Stimulated activated CD4-positive, alpha-beta T cell treated with anti-CD3 and anti-CD28 coated beads, Interleukin-2, amount 100 ng/mL, for 4 hours (primary cell): ENCODE measurements around the gene HRK.

Source experiments
- DNase-seq: peaks from one replicate; pipeline ENCODE4 v3.0.0-alpha.2; 2020; ENCODE audit warnings: low read depth

HRK gene

DNA sequence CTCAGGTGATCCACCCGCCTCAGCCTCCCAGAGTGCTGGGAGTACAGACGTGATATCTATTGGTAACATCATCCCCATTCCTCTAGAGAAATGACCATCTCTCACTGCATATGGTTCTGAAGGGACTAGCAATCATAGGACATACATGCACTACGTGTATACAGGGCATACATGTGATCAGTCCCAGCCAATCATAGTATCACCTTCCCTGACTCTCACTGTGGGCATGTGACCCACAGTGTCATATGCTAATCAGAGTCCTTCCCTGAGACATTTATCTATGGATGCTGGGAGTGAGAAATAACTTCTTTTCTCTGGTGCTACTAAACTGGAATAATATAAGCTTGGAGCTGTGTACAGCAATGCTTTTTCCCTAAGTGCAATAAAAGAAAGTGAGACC, 17.4 kb upstream of the HRK start:
- no peak for DNase-seq

DNA sequence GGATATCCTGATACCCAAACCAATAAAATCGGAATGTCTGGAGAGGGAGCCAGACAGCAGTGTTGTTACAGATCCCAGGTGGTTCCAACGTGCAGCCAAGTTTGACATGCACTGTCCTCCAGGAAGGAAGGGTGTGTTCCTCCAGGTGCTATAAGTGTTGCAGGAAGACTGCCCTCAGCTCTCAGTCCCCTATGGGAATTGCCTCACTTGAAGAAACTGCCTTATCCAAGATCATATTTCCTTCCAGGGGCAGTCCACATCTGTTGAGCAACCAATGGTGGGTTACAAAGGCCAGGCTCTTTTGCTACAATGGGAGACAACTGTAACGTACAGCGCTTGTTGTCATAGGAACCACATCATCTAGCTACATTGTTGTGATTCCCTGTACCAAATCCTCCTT, 16.2 kb upstream of the HRK start:
- no peak for DNase-seq

DNA sequence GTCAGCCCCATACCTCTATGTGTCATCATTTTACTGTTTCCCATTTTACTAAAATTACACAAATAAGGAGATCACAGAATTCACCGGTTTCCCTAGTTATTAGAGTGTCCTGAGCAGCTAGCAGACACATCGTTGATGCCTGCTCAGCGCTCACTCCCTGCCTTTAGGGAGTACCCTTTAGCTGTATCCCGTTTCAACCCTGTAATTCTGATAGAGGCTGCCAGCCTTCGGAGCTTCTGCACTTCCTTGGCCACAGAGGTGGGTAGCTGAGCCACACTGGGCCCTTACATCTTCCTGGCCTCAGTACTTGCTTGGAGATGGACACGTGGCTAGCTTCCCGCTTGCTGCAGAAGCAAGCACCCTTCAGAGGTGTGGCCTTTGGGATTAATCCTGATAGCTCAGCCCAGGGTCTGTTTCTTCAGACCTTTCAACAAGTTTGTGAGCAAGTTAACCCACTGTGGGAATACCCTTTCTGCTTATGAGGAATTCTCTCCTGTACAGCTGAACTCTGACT, 15.2 kb upstream of the HRK start:
- DNase-seq = no peak

DNA sequence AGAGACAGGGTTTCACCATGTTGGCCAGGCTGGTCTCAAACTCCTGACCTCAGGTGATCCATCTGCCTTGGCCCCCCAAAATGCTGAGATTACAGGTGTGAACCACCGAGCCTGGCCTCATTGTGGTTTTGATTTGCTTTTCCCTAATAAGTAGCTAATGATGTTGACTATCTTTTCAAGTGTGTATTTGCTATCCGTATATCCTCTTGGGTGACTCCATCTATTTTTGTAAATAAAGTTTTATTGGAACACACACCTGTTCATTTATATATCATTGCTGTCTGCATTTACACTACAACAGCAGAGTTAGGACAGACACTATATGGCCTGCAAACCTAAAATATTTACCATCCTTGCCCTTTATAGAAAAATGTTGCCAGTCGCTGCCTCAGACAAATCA, 13.7 kb upstream of the HRK start:
- no peak for DNase-seq

DNA sequence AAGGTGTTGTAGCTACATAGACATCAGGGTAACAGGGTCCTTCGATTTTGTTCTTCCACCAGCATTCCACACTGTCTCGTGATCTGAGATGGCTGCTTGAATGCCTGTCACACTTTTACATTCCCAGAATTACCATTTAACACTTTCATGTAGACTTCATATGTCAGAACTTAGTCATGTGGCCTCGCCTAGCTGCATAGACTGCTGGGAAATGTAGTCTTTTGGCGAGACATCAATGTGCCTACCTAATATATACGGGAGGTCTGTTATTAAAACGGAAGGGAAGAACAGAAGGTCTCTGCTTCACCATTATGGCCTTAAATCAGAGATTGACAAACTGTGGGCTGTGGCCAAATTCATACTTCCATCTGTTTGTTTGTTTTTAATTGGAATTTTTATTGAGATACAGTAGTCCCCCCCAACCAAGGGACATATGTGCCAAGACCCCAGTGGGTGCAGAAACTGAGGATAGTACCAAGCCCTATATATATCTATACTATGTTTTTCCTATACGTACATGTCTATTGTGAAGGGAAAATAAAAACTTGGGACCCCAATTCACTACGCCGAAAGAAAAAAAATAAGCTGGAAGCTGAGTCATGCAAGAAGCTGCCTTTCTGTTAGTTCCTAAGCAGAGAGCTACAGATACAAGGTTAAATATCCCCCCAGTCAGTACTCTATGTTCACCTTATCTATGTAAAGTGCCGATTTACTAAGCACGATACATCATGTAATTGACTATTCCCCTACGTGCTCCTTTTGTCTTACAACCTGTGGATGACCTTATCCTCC, 11.3 kb upstream of the HRK start:
- DNase-seq = no peak

DNA sequence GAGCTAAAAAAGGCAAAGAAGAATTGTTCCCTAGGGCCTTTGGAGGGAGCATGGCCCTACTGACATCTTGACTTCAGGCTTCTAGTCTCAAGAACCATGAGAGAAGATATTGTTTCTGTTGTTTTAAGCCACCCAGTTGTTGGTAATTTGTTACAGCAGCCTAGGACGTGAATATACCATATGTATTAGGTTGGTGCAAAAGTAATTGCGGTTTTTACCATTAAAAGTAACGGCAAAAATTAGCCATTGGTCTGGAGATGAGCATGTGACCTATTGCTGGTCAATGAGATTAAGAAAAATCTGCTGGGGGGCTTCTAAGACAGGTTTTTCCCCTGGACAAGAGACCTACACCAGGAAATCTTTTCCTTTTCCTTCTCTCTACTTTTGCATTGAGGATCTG, 9.8 kb upstream of the HRK start:
- no peak for DNase-seq

DNA sequence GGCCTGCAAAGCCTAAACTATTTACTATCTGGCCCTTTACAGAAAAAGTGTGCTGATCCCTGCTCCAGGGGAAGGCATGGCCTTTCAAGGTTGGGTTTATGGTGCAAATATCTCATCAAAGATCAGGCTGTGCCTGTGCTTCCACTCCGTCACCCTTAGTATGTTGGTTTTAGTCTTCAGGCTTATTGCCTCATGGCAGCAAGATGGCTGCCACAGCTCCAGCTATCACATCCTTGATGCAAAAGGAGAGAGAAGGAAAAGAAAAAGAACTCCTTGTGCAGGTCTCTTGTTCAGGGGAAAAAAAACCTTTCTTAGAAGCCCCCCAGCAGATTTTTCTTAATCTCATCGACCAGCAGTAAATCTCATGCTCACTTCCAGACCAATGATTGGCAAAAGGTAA, 9.1 kb upstream of the HRK start:
- DNase-seq = no peak

DNA sequence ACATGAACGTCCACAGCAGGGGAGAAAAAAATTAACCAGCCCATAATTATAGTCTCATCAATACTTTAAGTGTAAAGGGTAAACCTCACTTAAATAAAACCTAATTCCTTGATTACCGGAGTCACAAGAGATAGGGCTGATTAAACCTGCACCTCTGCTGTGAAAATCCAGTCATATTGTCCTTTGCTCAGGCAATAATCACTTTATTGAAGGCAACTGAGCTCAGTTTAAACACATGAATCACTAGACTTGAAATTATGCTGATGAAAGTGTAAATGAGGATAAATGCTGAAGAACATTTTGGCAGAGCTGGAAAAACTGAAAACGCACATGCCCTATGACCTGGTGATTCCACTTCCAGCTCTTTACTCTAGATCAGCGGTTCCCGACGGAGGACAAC, 6.7 kb upstream of the HRK start:
- DNase-seq = no peak

DNA sequence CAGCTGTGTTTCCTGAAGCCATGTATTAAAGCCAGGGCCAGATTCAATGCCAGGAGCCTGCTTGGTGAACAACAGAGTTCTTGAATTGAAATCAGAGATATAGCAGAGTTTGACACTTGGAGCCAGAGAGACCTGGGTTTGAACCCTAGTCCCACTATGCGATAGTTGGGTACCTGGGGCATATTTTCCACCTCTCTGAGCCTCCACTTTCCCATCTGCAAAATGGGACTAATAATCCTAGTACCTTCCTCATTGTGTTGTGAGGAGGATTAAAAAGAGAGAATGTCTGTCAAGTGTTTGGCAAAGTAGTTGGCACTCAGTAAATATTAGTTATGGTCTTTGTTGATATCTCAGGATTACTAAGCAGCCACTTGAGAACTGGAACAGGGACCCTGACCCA, 6.0 kb upstream of the HRK start:
- DNase-seq = no peak

DNA sequence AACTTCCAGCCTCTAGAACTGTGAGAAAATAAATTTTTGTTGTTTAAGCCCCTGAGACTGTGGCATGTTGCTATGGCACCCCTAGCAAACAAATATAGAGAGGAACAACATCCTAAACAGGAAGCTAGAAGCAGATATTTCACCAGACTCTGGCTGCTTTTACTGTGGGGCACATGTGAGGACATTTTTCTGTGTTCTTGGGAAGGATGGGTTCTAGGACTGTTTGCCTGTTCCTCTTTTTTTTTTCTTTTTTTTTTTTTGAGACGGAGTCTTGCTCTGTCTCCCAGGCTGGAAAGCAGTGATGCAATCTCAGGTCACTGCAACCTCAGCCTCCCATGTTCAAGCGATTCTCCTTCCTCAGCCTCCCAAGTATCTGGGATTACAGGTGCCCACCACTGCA, 4.2 kb upstream of the HRK start:
- no peak for DNase-seq

DNA sequence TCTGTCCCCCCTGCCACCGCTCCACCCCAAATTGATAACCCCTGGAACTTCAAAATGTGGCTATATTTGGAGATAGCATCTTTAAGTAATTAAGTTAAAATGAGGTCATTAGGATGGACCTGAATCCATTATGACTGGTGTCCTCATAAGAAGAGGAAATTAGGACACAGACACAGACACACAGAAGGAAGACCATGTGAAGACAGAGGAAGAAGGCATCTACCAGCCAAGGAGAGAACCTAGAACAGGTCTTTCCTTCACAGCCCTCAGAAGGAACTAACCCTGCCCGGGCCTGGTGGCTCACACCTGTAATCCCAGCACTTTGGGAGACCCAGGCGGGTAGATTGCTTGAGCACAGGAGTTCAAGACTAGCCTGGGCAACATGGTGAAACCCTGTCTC, 3.6 kb upstream of the HRK start:
- no peak for DNase-seq

DNA sequence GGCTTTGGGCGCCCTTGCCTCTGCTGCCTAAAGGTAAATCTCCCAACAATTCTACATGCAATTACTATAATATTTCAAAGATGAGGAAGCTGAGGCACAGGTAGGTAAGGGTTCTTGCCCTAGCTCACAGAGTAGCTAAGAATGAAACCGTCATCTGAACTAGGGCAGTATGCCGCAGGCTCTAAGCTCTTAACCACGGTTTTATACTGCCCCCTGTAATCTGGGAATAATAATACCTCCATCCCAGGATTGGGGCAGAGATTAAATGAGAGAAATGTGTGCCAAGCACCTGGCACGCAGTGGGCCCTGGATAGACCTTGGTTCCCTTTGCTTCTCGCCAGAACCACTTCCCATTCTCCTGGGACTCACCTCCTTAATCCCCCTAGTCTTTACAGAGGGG, 1.5 kb upstream of the HRK start:
- DNase-seq = no peak

DNA sequence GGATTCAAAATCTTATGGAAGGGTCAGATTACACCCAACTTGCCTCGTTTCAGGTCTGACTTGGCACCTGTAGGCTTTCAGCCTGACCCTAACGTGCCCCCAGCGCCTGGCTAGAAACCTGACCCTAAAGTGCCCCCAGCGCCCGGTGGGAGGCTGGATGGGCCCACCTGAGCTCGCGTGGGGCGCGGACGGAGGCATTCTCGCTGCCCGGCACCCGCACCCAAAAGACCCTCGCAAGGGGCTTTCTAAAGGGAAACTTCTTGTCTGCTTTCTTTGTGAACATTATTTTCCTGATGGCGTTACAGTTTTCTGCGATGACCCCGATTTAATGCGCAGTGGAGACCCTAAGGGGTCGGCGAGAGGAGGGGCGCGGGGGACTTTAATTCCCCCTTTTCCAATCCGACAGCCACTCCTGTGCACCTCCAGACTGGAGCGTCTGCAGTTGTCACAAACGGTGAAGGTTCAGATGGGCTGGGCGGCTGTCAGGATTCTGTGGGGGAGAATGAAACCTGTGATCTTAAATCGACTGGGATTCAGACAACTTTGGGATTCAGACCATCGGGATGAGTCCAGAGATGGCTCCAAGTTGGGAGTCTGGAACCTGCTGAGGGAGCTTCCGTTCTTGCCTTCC, 751 bp upstream of the HRK start:
- no peak for DNase-seq

DNA sequence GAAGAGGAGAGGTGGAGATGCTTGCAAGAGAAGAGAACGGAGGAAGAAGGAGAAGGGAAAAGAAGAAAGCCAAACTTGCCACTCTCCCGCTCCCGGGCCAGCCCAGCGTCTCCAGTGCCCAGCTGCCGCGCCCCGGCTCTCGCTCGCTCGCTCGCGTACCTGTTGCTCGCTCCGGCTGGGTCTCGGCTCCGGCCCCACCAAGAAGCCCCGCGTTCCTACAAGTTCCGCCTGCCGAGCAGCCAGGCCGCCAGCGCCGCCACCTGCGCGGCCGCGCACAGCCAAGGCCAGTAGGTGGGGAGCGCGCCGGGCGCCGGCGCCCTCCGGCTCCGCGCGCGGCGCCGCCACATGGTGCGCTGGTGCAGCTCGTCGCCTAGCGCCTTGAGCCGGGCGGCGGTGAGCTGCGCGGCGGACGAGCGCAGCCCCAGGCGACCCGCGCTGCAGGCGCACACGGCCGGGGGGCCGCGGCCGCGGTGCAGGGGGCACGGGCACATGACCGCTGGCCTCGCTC, 370 bp downstream of the HRK start:
- DNase-seq = no peak

DNA sequence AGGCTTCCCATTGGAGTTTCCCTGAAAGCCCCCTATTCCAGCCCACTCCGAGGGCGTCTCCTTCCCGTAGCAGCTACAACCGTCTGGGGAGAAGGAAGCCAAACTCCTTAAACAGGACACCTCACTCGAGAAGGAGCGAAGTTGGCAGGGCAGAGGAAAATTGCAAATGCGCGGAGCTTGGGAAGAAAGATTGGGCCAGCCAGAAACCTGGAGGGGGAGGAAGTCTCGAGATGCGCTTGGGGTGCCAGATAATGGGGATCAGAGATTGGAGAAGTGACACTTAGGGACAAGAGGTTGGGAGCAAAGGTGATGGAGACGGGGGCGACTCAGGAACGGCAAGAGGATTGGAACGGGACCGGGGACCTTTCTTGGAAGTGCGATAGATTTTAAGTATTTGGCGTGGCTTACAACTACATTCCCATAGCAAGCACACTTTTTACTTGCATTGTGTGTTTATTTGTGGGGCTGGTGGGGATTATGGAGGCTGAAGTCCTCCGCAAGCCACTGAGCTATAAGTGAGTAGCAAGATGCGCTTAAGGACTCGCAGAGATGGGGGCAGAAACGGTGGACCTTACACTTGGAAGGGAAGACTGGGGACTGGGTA, 926 bp downstream of the HRK start:
- no peak for DNase-seq

DNA sequence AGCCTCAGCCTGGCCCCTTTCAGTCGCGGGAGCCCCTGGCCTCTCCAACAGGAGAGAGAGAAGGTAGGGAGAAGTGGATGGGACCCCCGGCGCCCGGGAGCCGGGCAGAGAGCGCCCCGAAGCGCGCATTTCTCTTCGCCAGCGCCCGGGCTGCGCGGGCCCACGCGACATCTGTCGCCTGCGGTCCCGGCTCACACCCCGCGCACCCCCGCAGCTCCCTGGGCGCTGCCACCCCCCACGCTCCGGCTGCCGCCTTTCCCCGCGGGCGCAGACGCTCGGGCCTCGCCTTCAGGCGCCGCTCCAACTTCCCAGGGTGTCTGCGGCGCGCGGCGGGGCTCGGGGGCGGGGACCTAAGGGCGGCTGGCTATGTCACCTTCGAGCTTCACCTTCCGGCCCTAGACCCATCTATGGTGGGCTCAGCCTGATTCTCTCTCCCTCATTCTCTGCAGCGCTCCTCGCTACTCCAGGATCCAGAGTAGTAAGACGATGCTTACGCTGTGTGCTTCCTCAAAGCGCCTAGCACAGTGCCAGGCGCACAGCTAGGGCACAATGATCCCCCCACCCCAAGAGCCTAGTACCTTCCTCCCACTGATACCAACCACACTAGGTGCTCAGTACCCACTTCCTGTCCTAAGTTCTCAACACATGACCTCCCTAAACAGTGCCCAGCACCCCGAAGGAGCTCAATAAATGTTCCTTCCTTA, 1.6 kb downstream of the HRK start:
- no peak for DNase-seq

DNA sequence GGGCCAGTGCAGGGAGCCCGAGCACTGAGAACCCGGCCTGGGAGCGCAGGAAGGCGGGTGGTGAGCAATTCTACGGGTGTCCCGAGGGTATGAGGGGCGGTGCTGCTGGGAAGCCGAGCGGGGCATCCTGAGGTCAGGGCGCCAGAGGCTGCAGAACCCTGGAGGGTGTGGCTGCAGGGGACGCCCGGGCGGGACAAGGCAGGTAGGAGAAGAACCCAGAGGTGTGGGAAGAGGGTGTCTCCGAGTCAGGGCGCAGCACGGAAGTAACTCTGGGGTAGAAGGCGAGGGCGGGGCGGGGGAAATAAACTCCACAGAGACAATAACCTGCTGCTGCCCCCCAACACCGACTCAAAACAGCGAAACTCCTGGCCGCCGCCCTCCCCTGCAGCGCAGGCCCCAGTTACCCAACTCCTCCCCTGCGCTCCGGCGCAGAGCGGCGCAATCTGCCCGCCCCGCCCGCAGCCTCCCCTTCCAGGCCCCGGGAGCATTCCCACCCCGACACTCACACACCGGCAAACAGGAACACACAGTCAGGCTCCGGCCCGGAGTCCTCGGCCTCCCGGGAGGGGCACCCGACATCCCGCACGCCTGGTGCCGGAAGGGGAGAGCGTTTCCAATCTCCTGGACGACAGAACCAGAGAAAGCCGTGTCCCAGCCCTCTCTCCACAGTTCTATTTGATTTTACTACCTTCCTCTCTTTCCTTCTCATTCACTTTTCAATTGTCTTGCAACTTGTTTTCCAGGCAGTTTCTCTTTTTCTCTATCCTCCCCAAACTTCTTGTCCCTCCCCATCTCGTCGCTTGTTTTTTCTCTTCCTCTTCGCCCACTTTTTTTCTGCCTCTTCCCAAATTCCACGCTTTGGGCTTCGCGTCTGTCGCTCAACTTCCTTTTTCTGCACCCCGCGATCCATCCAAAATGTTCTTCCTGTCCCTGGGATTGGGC, 2.4 kb downstream of the HRK start:
- DNase-seq = no peak

DNA sequence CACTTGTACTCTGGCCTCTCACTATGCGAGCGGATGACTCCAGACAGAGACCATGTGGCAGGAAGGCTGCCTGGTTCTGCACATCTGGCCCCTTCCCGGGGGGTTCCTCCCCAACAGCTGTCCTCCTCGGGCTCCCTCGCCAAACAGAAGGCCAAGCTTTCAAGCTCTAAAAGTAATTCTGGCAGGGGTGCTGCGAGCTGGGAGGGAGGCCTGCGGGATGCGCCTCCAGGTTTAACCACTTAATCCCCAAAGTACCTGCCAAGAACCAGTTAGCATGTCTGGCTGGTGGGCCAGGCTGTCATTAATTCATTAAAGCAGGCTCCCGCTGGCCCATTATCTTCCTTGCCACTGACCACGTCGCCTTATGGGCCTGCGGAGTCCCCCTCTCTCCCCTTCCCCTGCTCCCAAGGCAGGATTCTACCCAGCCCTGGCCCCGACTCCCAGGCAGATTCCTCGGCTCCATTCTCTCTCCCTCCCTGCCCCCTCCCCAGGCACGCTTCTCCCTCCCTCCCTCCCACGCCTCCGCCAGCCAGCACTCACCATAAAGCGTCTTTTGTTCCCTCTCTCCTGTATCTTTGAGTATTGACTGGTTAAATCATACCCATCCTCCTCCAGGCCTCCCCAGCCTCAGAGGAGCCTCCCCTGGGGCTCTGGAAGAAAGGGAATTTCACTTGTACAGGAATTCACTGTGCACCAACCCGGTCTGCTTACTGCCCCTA, 4.9 kb downstream of the HRK start:
- DNase-seq = no peak

DNA sequence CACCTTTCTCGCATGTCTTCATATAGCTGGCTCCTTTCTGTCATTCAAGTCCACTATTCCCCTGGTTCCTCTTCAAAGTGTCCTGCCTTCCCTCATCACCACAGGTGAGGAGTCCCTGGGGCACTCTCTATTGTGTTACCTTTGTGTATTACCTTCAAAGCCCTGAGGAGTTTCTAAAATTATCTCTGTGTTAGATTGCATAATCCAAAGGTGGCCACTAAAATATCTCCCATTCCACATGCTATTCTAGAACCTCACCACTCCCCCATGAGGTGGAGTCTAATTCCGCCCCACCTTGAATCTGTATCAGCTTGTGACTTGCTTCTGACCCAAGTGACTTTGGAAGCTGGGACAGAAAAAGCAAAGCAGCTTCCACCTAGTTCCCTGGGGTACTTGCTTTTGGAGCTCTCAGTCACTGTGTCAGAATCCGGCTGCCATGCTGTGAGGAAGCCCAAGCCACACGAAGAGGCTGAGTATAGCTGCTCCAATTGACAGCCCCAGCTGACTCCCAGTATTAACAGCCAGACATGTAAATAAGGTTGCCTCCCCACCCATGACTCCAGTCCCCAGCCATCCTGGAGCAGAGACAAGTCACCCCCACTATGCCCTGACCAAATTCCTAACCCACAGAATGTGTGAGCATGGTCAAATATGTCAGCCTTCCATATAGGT, 6.8 kb downstream of the HRK start:
- no peak for DNase-seq

DNA sequence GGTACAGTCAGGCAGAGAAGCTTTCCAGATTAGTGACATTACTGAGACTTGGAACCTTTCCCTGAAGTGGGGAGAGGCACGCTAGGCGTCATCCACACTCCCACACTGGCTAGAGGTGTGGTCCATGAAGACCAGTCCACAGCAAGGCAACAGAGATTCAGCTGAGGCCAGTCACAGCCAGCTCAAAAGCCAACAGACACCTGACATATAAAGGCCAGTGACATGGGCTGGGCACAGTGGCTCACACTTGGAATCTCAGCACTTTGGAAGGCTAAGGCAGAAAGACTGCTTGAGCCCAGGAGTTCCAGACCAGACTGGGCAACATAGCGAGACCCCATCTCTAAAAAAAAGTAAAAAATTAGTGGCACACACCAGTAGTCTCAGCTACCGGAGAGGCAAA, 10.9 kb downstream of the HRK start:
- no peak for DNase-seq
